Measurements from ENCODE around the gene TUBB.

Gene TUBB

GRCh38 chr6:30703011-30703410 lies 17.1 kb upstream of the TUBB start (continued):
- no peak for TF ChIP-seq TSHZ2 (CRISPR knock-in tag; IDR thresholded peaks at IDR 0.05)
- TF ChIP-seq GLIS3 (CRISPR knock-in tag; IDR thresholded peaks at IDR 0.05): no peak

GRCh38 chr6:30703821-30704220 lies 16.3 kb upstream of the TUBB start:
- no peak for TF ChIP-seq ESRRG (CRISPR knock-in tag; IDR thresholded peaks at IDR 0.05)
- ATAC-seq: no peak

- TF ChIP-seq ZFP30 (CRISPR knock-in tag; IDR thresholded peaks at IDR 0.05) (no peak), TOX (CRISPR knock-in tag; IDR thresholded peaks at IDR 0.05; ENCODE audit: borderline replicate concordance) (no peak), ZNF565 (CRISPR knock-in tag; conservative IDR thresholded peaks at IDR 0.05; ENCODE audit: low read depth) (no peak), TSHZ2 (CRISPR knock-in tag; IDR thresholded peaks at IDR 0.05) (no peak)
- ATAC-seq: no peak
These were observed 14.5 kb upstream of the TUBB start for GRCh38 chr6:30705620-30706019.

GRCh38 chr6:30707281-30707850 lies 12.8 kb upstream of the TUBB start:
- TF ChIP-seq POU6F1 (CRISPR knock-in tag; IDR thresholded peaks at IDR 0.05; ENCODE audit: borderline replicate concordance, low read depth) (no peak), ZC3H10 (CRISPR knock-in tag; IDR thresholded peaks at IDR 0.05) (no peak), ESRRG (CRISPR knock-in tag; IDR thresholded peaks at IDR 0.05) (no peak), RARB (CRISPR knock-in tag; IDR thresholded peaks at IDR 0.05) (no peak), TCF4 (CRISPR knock-in tag; IDR thresholded peaks at IDR 0.05; ENCODE audit: borderline replicate concordance) (no peak), CREB5 (CRISPR knock-in tag; IDR thresholded peaks at IDR 0.05; ENCODE audit: low read depth) (no peak), SNAI2 (CRISPR knock-in tag; IDR thresholded peaks at IDR 0.05) (no peak), BACH2 (CRISPR knock-in tag; IDR thresholded peaks at IDR 0.05; ENCODE audit: borderline replicate concordance) (no peak), TOX (CRISPR knock-in tag; IDR thresholded peaks at IDR 0.05; ENCODE audit: borderline replicate concordance) (no peak), PPARA (CRISPR knock-in tag; IDR thresholded peaks at IDR 0.05; ENCODE audit: borderline replicate concordance) (no peak), ZNF70 (CRISPR knock-in tag; IDR thresholded peaks at IDR 0.05) (no peak), CSRNP3 (CRISPR knock-in tag; IDR thresholded peaks at IDR 0.05) (no peak), ZFP3 (CRISPR knock-in tag; IDR thresholded peaks at IDR 0.05) (no peak), TSHZ2 (CRISPR knock-in tag; IDR thresholded peaks at IDR 0.05) (no peak), ISL1 (CRISPR knock-in tag; IDR thresholded peaks at IDR 0.05) (no peak), GLIS3 (CRISPR knock-in tag; IDR thresholded peaks at IDR 0.05) (no peak), PATZ1 (CRISPR knock-in tag; IDR thresholded peaks at IDR 0.05; ENCODE audit: borderline replicate concordance) (no peak), ZFP30 (CRISPR knock-in tag; IDR thresholded peaks at IDR 0.05) (no peak)
- no peak for ATAC-seq
